Skeletal muscle cell (primary cell): ENCODE results near the gene CBLIF.
"Not testable (repeated sequence)": the region's sequence is repeated elsewhere in the genome, so short reads cannot be mapped to it uniquely, and the experiment has no call there.

ENCODE experiments used
- DNase-seq: peaks from one replicate; pipeline ENCODE4 v3.0.0-alpha.2; 2010; ENCODE audit warnings: low read depth
- H3K4me3 ChIP-seq: 2 replicates; pipeline ENCODE4 v1.5.1; 2011; ENCODE audit warnings: low read depth, mild to moderate bottlenecking, control low read depth, low read length, moderate library complexity

The CBLIF gene

DNA sequence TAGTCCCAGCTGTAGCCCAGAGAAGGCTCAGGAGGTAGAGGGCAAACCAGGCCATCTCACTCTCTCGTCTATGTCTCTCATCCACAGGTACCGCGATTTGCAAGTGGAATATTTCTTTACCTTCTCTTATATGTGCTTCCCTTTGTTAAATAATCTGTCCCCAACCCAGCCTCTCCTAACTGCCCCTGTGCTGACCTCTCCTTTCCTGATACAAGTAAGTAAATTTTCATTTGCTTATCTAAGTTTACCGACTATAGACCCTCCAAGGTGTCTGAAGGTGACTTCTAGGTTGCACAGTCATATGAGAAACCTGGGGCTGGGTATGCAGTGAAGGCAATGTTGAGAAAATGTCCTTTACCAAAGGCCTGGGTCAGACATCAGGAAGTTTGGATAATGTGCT lies at the start of gene CBLIF:
TSS of gene CBLIF (minus strand) at position 101 of the 400 bp plus-strand sequence. CDS start at position 55, 46 bp downstream.
- DNase-seq: no peak
- no peak within 1 kb of the TSS for H3K4me3 ChIP-seq

DNA sequence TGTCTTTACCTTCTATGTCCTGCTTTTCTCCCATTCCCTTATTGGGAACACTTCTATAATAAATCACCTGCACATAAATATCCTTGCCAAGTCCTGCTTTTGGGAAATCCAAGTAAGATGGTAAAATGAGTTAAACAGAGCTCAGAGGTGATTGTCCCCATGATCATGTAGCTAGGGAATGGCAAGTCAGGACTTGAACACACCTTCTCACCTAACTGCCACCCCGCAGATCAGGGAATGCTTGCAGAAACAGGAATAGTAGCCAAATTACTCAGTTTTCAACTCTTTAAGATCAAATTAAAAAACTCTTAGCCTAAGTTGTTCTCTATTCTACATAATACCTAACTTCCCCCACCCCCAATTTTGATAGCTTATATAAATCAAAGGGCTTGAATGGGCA lies 49.3 kb upstream of the CBLIF start:
- H3K4me3 ChIP-seq: no peak overlapping the region
- no peak for DNase-seq

DNA sequence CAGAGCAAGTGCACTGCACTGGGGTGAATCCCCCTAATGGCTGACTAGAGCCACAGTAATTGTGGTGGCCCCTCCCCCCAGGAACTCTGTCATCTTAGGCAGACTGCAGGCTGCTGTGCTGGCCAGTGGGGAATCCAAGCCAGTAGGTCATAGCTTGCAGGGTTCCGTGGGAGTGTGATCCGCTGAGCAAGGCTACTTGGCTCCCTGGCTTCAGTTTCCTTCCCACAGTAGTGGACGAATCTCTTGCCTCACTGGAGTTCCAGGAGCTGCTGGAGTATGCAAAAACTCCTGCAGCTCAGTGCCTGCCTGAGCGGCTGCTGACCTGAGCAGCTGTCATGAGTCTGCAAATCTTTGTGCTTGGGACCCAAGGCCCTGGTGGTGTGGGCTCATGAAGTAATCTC lies 46.5 kb upstream of the CBLIF start:
- DNase-seq: no peak
- H3K4me3 ChIP-seq: no peak overlapping the region

DNA sequence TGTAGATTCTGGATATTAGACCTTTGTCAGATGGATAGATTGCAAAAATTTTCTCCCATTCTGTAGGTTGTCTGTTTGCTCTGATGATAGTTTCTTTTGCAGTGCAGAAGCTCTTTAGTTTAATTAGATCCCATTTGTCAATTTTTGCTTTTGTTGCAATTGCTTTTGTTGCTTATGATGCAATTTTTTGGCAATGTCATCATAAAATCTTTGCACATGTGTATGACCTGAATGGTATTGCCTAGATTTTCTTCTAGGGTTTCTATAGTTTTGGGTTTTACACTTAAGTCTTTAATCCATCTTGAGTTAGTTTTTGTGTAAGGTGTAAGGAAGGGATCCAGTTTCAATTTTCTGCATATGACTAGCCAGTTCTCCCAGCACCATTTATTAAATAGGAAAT lies 41.9 kb upstream of the CBLIF start:
- DNase-seq: not testable (repeated sequence)

DNA sequence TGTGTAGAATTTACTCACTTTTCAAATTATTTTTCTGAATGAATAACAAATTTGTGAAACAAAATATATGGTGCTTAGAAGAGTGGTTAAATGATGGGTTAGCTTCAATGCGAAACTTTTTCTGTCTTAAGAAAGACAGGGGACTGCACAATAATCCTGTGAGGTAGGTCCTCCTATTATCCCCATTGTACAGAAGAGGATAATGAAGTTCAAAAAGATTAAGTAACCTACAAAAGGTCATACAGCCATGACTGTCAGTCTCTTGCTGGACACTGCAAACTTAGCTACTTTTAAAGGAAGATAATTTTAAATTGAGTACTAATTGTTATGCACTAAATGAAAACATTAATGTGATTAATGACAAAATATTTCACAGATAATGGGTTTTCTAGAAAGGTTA lies 38.3 kb upstream of the CBLIF start:
- DNase-seq: no peak
- H3K4me3 ChIP-seq: no peak overlapping the region

More for the DNA sequence above, 41.9 kb upstream of the CBLIF start:
- H3K4me3 ChIP-seq: not testable (repeated sequence)

DNA sequence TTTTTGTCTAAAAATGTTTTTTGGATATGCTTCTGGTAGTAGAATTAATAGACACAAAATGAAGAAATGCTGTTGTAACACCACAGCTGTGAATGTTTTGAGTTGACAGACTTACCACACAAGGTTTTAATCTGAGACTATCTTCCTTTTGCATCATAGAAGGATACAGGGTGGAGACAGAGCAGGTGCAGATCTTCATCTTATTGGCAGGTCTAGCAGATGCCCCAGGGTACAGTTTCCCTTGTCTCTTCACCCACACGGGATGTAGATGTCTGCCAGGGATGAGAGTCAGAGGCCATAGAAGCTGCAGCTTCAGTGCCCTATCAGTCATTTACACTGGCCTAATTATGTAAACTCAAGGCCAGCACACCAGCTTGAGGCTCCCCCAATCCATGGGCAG lies 34.3 kb upstream of the CBLIF start:
- no peak overlapping the region for H3K4me3 ChIP-seq
- no peak for DNase-seq

DNA sequence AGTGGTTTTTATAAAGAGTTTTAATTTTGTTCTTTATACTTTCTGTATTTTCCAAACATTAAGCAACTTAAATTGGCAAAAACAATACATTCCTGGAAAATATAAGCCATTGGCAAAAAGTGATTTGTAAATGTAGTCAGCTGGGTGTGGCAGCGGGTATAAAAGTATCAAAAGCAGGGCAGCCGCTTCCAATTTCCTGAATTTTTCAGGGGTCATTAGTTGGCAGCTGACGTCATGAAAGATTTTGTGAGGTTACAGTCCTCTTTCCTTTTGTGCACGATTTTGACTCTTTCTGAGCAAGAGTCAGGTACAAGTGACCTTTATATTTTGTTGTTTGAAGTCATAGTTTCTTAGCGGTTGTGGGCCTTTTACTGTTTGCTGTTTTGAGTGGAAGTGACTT lies 33.3 kb upstream of the CBLIF start, which contains the start of gene OOSP3:
TSS of gene OOSP3 (plus strand) at position 208 of the 400 bp plus-strand sequence. CDS start at position 235, 27 bp downstream.
- DNase-seq: no peak
- no peak within 1 kb of the TSS for H3K4me3 ChIP-seq

DNA sequence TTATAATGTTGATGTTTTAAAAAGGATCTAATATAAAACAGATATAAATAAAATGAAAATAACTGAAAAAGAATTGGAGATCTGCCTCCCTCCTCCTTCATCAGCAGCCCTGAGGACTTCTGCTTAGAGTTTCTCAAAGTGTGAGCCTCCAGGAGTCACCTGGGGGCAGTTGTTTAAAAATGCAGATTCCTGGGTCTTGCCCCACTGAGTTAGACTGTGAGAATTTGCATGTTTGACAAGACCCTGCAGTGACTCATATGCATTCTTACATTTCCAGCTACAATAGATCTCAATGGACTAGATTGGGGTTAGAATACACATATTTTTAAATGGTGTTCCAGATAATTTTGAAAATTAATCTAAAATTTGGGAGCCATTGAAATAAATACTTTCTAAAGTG lies 32.5 kb upstream of the CBLIF start:
- DNase-seq: no peak
- H3K4me3 ChIP-seq: no peak overlapping the region

DNA sequence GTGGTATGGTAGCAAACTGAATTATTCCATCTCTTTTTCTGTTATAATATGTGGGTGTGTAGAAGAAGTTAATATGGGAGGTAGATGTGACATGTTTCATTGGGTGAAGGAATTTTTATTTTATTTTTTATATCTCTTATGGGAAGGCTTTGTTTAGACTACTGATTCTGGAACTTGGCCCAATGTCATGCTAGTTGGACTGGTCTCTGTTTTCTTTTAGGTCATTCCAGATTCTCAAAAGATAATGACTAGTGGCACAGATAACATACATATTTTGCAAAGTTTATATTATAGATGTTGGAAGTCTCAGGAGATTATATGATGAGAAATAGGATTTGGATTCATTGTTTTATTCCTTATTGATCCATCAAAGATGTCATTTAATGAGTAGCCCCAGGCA lies 32.0 kb upstream of the CBLIF start:
- DNase-seq: no peak
- H3K4me3 ChIP-seq: no peak overlapping the region

DNA sequence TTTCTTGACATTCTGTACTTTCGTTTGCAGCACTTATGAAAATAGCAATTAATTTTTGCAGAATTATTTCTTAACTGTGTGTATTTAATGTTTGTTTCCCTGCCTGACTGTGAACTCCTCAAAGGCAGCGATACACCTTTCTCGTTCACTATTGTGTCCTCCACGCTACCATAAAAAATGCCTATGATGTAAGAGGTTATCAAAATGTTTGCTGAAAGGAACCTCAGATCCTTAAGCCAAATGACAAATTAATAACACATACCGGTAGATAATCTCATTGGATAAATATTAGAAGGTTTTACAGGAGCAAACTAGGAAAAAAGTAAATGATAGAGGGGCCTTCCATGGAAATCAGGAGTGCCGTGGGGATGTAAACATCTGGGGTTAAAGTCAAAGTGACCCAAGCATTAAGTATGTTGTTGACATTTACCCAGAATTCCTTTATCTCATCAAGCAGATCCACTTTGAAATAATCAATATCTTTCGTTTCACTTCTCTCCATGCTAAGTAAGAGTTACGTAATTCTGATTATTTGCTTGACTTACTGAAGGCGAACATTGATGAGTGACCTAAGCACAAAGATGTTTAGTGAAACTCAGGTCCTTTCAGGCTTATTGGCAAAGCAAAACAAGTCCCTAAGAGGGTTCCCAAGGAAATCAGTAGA lies 30.7 kb upstream of the CBLIF start:
- H3K4me3 ChIP-seq: no peak overlapping the region
- DNase-seq: no peak

DNA sequence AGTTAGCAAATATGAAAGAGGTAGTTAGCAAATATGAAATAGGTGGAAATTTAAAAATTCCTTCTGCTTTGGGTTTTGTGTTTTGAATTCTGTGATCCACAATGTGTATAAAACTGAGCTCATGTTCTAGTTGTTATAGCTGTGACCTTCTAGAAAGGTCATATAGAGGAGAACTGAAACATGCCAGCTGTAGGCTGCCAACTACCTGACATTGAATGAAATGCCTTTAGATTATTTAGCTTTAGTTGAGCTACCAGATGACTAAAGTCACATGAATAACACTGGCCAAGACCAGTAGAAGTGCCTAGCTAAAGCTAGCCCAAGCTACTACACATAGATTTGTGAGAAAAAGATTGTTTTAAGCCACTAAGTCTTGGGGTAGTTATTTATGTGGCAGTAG lies 26.8 kb upstream of the CBLIF start:
- no peak for DNase-seq
- no peak overlapping the region for H3K4me3 ChIP-seq

DNA sequence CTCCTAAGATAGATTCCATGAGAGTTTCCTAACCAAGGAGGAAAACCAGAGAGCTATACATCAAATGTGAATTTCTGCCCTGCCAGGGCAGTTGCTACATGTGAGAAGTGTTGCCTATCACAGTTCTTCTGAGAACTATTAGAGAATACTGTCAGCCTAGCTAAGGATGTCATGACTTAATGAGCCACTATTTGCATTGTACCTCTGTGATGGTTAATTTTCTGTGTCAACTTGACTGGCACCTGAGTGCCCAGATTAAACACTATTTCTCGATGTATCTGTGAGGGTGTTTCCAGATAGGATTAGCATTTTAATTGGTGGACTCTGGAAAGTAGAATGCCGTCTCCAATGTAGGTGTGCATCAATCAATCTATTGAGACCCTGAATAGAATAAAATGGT lies 22.6 kb upstream of the CBLIF start:
- DNase-seq: no peak
- no peak overlapping the region for H3K4me3 ChIP-seq

DNA sequence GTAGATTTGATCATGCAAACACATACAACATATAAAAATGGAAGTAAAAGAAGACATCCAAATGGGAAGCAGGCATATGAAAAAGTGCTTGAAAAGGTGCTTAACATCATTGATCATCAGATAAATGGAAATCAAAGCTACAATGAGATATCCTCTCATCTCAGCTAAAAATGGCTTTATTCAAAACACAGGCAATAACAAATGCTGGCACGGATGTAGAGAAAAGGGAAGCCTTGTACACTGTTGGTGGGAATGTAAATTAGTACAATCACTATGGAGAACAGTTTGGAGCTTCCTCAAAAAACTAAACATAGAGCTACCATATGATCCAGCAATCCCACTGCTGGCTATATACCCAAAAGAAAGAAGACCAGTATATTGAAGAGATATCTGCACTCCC lies 21.5 kb upstream of the CBLIF start:
- DNase-seq: no peak
- no peak overlapping the region for H3K4me3 ChIP-seq

DNA sequence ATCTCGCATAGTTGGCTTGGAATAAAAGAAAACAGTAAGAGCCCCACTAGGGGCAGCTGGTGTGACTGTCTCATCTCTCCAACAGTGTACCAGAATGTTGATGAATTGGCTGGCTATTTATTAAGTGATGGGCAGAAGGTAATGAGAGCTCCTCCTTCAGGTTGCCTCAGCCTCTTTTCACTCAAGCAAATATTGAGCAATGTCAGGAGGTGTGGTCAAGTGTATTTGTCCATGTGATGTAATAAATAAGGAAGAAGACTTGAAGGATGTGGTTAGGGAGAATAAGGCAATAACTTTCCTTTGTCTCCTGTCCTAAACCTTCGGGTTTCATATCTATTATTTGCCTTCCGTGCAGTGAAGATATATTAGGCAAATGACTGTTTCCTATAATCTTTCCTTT lies 21.1 kb upstream of the CBLIF start, which contains the start of gene TCN1:
TSS of gene TCN1 (minus strand) at position 91 of the 400 bp plus-strand sequence. CDS start at position 74, 17 bp downstream.
- DNase-seq: no peak
- no peak within 1 kb of the TSS for H3K4me3 ChIP-seq

DNA sequence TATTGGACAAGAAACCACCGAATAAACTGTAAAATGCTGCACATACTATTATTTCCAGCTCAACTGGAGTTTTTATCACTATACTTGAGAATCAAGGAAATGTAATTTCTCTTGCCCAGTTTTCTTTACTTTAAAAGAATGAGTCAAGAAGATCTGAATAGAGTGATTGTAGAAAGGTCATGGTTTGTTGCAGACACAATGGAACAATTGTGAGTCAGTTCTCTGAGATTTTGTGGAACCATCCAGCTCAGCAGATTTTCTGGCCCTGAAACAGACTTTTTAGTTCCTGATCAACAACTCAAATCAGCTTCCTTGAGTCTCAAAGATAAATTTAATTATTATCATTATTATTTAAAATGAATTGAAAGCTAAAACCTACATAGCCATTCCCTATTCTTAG lies 19.7 kb upstream of the CBLIF start:
- H3K4me3 ChIP-seq: no peak overlapping the region
- no peak for DNase-seq

DNA sequence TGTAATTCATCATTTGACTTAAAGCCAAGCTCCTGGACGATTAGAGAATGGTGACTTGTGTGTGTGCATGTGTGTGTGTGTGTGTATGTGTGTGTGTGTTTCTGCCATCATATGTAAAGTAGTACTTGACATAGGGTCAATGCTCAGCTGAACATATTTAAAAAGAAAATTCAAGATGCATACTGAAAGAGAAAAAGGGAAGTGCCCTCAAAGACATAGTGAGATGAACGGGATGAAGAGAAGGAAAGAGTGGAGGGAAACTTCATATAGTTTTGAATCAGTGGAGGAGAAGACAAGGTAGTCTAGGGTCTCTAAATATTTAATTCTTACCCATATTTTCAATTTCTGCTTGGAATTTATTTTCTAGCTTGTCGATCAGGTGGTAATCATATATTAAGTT lies 17.0 kb upstream of the CBLIF start:
- DNase-seq: no peak
- H3K4me3 ChIP-seq: no peak overlapping the region

DNA sequence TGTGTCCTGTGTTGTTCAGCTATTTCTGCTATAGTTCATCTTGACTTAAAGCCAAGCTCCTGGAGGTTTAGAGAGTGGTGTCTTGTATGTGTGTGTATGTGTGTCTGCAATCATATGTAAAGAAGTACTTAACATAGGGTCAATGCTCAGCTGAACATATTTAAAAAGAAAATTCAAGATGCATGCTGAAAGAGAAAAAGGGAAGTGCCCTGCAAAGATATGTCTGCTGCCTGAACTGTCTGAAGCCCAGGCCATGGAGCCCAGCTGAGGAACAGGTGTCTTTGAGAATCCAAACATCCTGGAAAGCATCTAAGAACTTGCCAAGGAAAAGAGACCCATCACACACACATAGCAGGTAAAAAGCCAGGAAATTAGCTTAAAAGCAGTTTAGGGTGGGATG lies 14.4 kb upstream of the CBLIF start:
- no peak for DNase-seq
- no peak overlapping the region for H3K4me3 ChIP-seq

DNA sequence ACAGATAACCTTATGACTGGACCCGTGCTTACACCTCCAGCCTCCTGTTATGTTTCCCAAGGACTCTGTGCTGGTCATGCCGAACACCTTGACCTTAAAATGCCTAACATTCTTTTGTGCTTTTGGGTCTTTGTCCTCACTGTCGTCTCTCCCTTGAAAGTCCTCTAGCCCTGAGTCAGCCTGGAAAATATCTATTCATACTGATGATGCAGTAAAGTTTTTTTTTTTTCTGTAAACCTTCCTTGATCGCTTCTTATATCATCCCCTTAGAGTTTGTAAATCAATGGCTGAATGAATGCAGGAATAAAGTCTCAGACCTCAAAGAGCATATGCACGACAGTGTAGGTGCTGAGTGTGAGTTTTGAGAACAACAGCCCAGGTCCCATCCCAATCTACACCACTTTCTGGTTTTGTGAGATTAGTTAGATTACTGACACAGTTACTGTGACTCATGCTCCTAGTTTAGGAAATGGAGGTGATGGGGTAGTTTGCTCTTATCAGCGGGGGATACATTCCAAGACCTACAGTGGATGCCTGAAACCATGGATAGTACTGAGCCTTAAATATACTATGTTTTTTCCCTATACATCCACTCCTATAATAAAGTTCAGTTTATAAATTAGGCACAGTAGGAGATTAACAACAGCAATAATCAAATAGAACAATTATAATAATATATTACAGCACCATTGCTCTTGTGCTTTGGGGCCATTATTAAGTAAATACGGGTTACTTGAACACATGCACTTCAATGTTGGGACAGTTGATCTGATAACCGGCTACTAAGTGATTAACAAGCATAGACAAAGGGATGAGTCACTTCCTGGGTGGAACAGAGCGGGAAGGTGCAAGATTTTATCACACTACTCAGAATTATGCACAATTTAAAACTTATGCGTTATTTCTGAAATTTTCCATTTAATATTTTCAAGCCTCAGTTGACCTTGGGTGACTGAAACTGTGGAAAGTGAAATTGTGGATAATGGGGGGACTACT lies 12.4 kb upstream of the CBLIF start:
- H3K4me3 ChIP-seq: no peak overlapping the region
- DNase-seq: no peak

DNA sequence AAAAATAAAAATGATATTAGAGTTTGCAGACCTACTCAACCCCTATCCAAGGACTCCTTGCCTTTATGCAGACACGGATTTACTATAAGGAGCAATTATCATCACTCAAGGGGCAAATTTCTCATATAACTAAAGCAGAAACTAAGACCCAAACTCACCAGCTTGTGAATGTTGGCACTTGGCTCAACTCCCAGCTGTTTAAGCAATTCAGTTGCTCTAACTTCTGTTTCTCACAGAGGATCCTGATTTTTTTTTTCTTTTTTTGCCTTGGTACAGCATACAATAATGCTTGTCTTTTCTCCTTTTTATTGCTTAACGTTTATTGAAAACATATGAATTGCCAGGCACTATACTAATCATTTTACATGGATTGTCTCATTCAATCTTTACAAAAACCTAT lies 9.6 kb upstream of the CBLIF start:
- no peak for DNase-seq
- no peak overlapping the region for H3K4me3 ChIP-seq

DNA sequence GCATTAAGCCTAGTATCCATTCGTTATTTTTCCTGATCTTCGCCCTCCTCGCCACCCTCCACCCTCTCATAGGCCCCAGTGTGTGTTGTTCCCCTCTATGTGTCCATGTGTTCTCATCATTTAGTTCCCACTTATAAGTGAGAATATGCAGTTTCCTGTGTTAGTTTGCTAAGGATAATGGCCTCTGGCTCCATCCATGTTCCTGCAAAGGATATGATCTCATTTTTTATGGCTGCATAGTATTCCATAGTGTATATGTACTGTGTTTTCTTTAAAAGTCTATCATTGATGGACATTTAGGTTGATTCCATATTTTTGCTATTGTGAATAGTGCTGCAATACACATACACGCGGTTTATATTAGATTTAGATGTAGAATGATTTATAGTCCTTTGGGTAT lies 6.1 kb upstream of the CBLIF start:
- H3K4me3 ChIP-seq, DNase-seq: not testable (repeated sequence)
